ENCODE data around the gene CIROP. TPM values are rescaled to one million over a fixed set of nuclear protein-coding genes. Genes with fewer than 3 reads are reported as not detected.

CIROP gene
- total RNA-seq, 2 donors from 2014 or later = not detected

GRCh38 chr14:23140371-23140770 is 35.6 kb upstream of the CIROP start:
- Mint-ChIP-seq H3K9me3 (no peaks in the 10 kb centered on the region), H3K4me1 (ENCODE audit: low read depth) (no peaks in the 10 kb centered on the region), H3K36me3 (ENCODE audit: insufficient read depth in 2 of 2) (no peaks in the 10 kb centered on the region), H3K4me3 (no peak overlapping the region), H3K27me3 (ENCODE audit: low read depth) (no peaks in the 10 kb centered on the region), H3K27ac (no peak overlapping the region)
- no peak for DNase-seq
- no peak for ATAC-seq (replicated peaks in 1 of 2)

GRCh38 chr14:23139874-23140273 is 35.1 kb upstream of the CIROP start:
- DNase-seq (no peak), ATAC-seq (replicated peaks in 1 of 2) (no peak)
- Mint-ChIP-seq H3K36me3 (ENCODE audit: insufficient read depth in 2 of 2) (no peaks in the 10 kb centered on the region), H3K27ac (no peak overlapping the region), H3K4me1 (ENCODE audit: low read depth) (no peaks in the 10 kb centered on the region), H3K4me3 (no peak overlapping the region), H3K27me3 (ENCODE audit: low read depth) (no peaks in the 10 kb centered on the region), H3K9me3 (no peaks in the 10 kb centered on the region)

- Mint-ChIP-seq H3K36me3 (ENCODE audit: insufficient read depth in 2 of 2) (no peaks in the 10 kb centered on the region), H3K4me1 (ENCODE audit: low read depth) (no peaks in the 10 kb centered on the region), H3K4me3 (no peak overlapping the region), H3K27ac (no peak overlapping the region), H3K27me3 (ENCODE audit: low read depth) (no peaks in the 10 kb centered on the region), H3K9me3 (no peaks in the 10 kb centered on the region)
- ATAC-seq (replicated peaks in 1 of 2) (no peak), DNase-seq (no peak)
These were observed 33.2 kb upstream of the CIROP start for GRCh38 chr14:23137813-23138535.

GRCh38 chr14:23137192-23137812 is 32.5 kb upstream of the CIROP start:
- no peaks in the 10 kb centered on the region for H3K27me3 Mint-ChIP-seq (ENCODE audit: low read depth)
- DNase-seq (no peak), ATAC-seq (replicated peaks in 1 of 2) (no peak)
- H3K9me3 Mint-ChIP-seq = no peaks in the 10 kb centered on the region
- H3K4me1 Mint-ChIP-seq (ENCODE audit: low read depth) = no peaks in the 10 kb centered on the region
- H3K4me3 Mint-ChIP-seq = no peak overlapping the region
- no peaks in the 10 kb centered on the region for H3K36me3 Mint-ChIP-seq (ENCODE audit: insufficient read depth in 2 of 2)
- no peak overlapping the region for H3K27ac Mint-ChIP-seq

GRCh38 chr14:23136566-23137133 is 31.9 kb upstream of the CIROP start:
- H3K9me3 Mint-ChIP-seq = no peaks in the 10 kb centered on the region
- H3K27ac Mint-ChIP-seq = no peak overlapping the region
- no peak for ATAC-seq (replicated peaks in 1 of 2)
- H3K4me1 Mint-ChIP-seq (ENCODE audit: low read depth) = no peaks in the 10 kb centered on the region
- no peak for DNase-seq
- H3K27me3 Mint-ChIP-seq (ENCODE audit: low read depth) = no peaks in the 10 kb centered on the region
- no peak overlapping the region for H3K4me3 Mint-ChIP-seq
- H3K36me3 Mint-ChIP-seq (ENCODE audit: insufficient read depth in 2 of 2) = no peaks in the 10 kb centered on the region

- no peaks in the 10 kb centered on the region for H3K4me1 Mint-ChIP-seq (ENCODE audit: low read depth)
- ATAC-seq (replicated peaks in 1 of 2) (no peak), DNase-seq (no peak)
- H3K36me3 Mint-ChIP-seq (ENCODE audit: insufficient read depth in 2 of 2) = no peaks in the 10 kb centered on the region
- no peaks in the 10 kb centered on the region for H3K9me3 Mint-ChIP-seq
- no peak overlapping the region for H3K27ac Mint-ChIP-seq
- no peak overlapping the region for H3K4me3 Mint-ChIP-seq
- H3K27me3 Mint-ChIP-seq (ENCODE audit: low read depth) = no peaks in the 10 kb centered on the region
These were observed 28.2 kb upstream of the CIROP start for GRCh38 chr14:23132970-23133369.

- Mint-ChIP-seq H3K27me3 (ENCODE audit: low read depth) (no peaks in the 10 kb centered on the region), H3K4me3 (no peak overlapping the region), H3K36me3 (ENCODE audit: insufficient read depth in 2 of 2) (no peaks in the 10 kb centered on the region), H3K4me1 (ENCODE audit: low read depth) (no peaks in the 10 kb centered on the region), H3K9me3 (no peaks in the 10 kb centered on the region), H3K27ac (no peak overlapping the region)
- no peak for DNase-seq
- no peak for ATAC-seq (replicated peaks in 1 of 2)
These were observed 26.7 kb upstream of the CIROP start for GRCh38 chr14:23131482-23131881.

GRCh38 chr14:23130871-23131270 is 26.1 kb upstream of the CIROP start:
- ATAC-seq (replicated peaks in 1 of 2) (no peak), DNase-seq (no peak)
- no peak overlapping the region for H3K4me3 Mint-ChIP-seq
- H3K27me3 Mint-ChIP-seq (ENCODE audit: low read depth) = no peaks in the 10 kb centered on the region
- H3K4me1 Mint-ChIP-seq (ENCODE audit: low read depth) = no peaks in the 10 kb centered on the region
- no peaks in the 10 kb centered on the region for H3K9me3 Mint-ChIP-seq
- H3K27ac Mint-ChIP-seq = no peak overlapping the region
- H3K36me3 Mint-ChIP-seq (ENCODE audit: insufficient read depth in 2 of 2) = no peaks in the 10 kb centered on the region

GRCh38 chr14:23129759-23130316 is 25.0 kb upstream of the CIROP start:
- Mint-ChIP-seq H3K27ac (no peak overlapping the region), H3K27me3 (ENCODE audit: low read depth) (no peaks in the 10 kb centered on the region), H3K36me3 (ENCODE audit: insufficient read depth in 2 of 2) (no peaks in the 10 kb centered on the region), H3K9me3 (no peaks in the 10 kb centered on the region), H3K4me3 (no peak overlapping the region), H3K4me1 (ENCODE audit: low read depth) (no peaks in the 10 kb centered on the region)
- no peak for DNase-seq
- no peak for ATAC-seq (replicated peaks in 1 of 2)

GRCh38 chr14:23128969-23129758 is 24.4 kb upstream of the CIROP start:
- Mint-ChIP-seq H3K4me3 (no peak overlapping the region), H3K4me1 (ENCODE audit: low read depth) (no peaks in the 10 kb centered on the region), H3K27me3 (ENCODE audit: low read depth) (no peaks in the 10 kb centered on the region), H3K9me3 (no peaks in the 10 kb centered on the region), H3K36me3 (ENCODE audit: insufficient read depth in 2 of 2) (no peaks in the 10 kb centered on the region), H3K27ac (no peak overlapping the region)
- DNase-seq (no peak), ATAC-seq (replicated peaks in 1 of 2) (no peak)

- Mint-ChIP-seq H3K4me3 (no peak overlapping the region), H3K4me1 (ENCODE audit: low read depth) (no peaks in the 10 kb centered on the region), H3K9me3 (no peaks in the 10 kb centered on the region), H3K27ac (no peak overlapping the region), H3K27me3 (ENCODE audit: low read depth) (no peaks in the 10 kb centered on the region), H3K36me3 (ENCODE audit: insufficient read depth in 2 of 2) (no peaks in the 10 kb centered on the region)
- ATAC-seq (replicated peaks in 1 of 2) (no peak), DNase-seq (no peak)
These were observed 23.1 kb upstream of the CIROP start for GRCh38 chr14:23127861-23128260.

- H3K4me3 Mint-ChIP-seq = no peak overlapping the region
- DNase-seq (no peak), ATAC-seq (replicated peaks in 1 of 2) (no peak)
- no peak overlapping the region for H3K27ac Mint-ChIP-seq
- H3K4me1 Mint-ChIP-seq (ENCODE audit: low read depth) = no peaks in the 10 kb centered on the region
- H3K27me3 Mint-ChIP-seq (ENCODE audit: low read depth) = no peaks in the 10 kb centered on the region
- no peaks in the 10 kb centered on the region for H3K36me3 Mint-ChIP-seq (ENCODE audit: insufficient read depth in 2 of 2)
- H3K9me3 Mint-ChIP-seq = no peaks in the 10 kb centered on the region
These were observed 21.9 kb upstream of the CIROP start for GRCh38 chr14:23126548-23127278.

Measured in activated T-cell treated with anti-CD3 and anti-CD28 coated beads, Interleukin-2, amount 50 U/mL, for 72 hours (primary cell).